ENCODE measurements around the gene CACNB4. TPM values are rescaled to one million over a fixed set of nuclear protein-coding genes. Genes with fewer than 3 reads are reported as not detected.

Gene CACNB4
- total RNA-seq, 1 donor: 4.3 TPM

- Histone ChIP-seq H4K20me1 (ENCODE audit: insufficient read depth, low read length) (no peaks in the 10 kb centered on the region), H3K36me3 (ENCODE audit: insufficient read depth, low read length) (no peaks in the 10 kb centered on the region), H2AFZ (ENCODE audit: low read length) (no peak overlapping the region), H3K9me3 (ENCODE audit: low read depth, low read length) (no peaks in the 10 kb centered on the region), H3K4me1 (ENCODE audit: insufficient read depth, low read length) (no peaks in the 10 kb centered on the region), H3K27me3 (ENCODE audit: insufficient read depth, low read length) (no peaks in the 10 kb centered on the region), H3K79me2 (ENCODE audit: insufficient read depth, low read length) (no peaks in the 10 kb centered on the region), H3K27ac (ENCODE audit: low read depth, low read length) (no peak overlapping the region), H3K4me2 (ENCODE audit: insufficient read depth, low read length) (no peak overlapping the region), H3K4me3 (ENCODE audit: insufficient read depth, low read length) (no peak overlapping the region)
- no peak for TF ChIP-seq CTCF (IDR thresholded peaks at IDR 0.05; ENCODE audit: extremely low read depth, low read depth, low read length)
- no peak for DNase-seq (ENCODE audit: insufficient read length, low spot score, missing footprints)
These were observed 190.5 kb downstream of the CACNB4 start for GRCh38 chr2:151908204-151908882.

GRCh38 chr2:151907286-151908203 lies 191.3 kb downstream of the CACNB4 start:
- no peaks in the 10 kb centered on the region for H3K27me3 ChIP-seq (ENCODE audit: insufficient read depth, low read length)
- H3K79me2 ChIP-seq (ENCODE audit: insufficient read depth, low read length): no peaks in the 10 kb centered on the region
- no peak overlapping the region for H3K4me2 ChIP-seq (ENCODE audit: insufficient read depth, low read length)
- H3K27ac ChIP-seq (ENCODE audit: low read depth, low read length): no peak overlapping the region
- no peak for DNase-seq (ENCODE audit: insufficient read length, low spot score, missing footprints)
- no peak overlapping the region for H2AFZ ChIP-seq (ENCODE audit: low read length)
- no peaks in the 10 kb centered on the region for H3K9me3 ChIP-seq (ENCODE audit: low read depth, low read length)
- H3K4me3 ChIP-seq (ENCODE audit: insufficient read depth, low read length): no peak overlapping the region
- no peak for TF ChIP-seq CTCF (IDR thresholded peaks at IDR 0.05; ENCODE audit: extremely low read depth, low read depth, low read length)
- no peaks in the 10 kb centered on the region for H3K4me1 ChIP-seq (ENCODE audit: insufficient read depth, low read length)
- no peaks in the 10 kb centered on the region for H3K36me3 ChIP-seq (ENCODE audit: insufficient read depth, low read length)
- no peaks in the 10 kb centered on the region for H4K20me1 ChIP-seq (ENCODE audit: insufficient read depth, low read length)

GRCh38 chr2:151906633-151906998 lies 192.2 kb downstream of the CACNB4 start:
- Histone ChIP-seq H3K27ac (ENCODE audit: low read depth, low read length) (no peak overlapping the region), H4K20me1 (ENCODE audit: insufficient read depth, low read length) (no peaks in the 10 kb centered on the region), H3K9me3 (ENCODE audit: low read depth, low read length) (no peaks in the 10 kb centered on the region), H3K4me3 (ENCODE audit: insufficient read depth, low read length) (no peak overlapping the region), H2AFZ (ENCODE audit: low read length) (no peak overlapping the region), H3K36me3 (ENCODE audit: insufficient read depth, low read length) (no peaks in the 10 kb centered on the region), H3K79me2 (ENCODE audit: insufficient read depth, low read length) (no peaks in the 10 kb centered on the region), H3K4me2 (ENCODE audit: insufficient read depth, low read length) (no peak overlapping the region), H3K4me1 (ENCODE audit: insufficient read depth, low read length) (no peaks in the 10 kb centered on the region), H3K27me3 (ENCODE audit: insufficient read depth, low read length) (no peaks in the 10 kb centered on the region)
- TF ChIP-seq CTCF (IDR thresholded peaks at IDR 0.05; ENCODE audit: extremely low read depth, low read depth, low read length): no peak
- no peak for DNase-seq (ENCODE audit: insufficient read length, low spot score, missing footprints)
